NB4 (cell line): Measurements from ENCODE around the gene ISG20.

Source experiments
- CTCF ChIP-seq: IDR thresholded peaks from one replicate; pipeline ENCODE4 v1.5.1; 2012; ENCODE audit warnings: low read depth, low read length
- MAX ChIP-seq: IDR thresholded peaks from 2 replicates; pipeline ENCODE4 v1.6.1; 2011; ENCODE audit warnings: low read depth, low read length
- MYC ChIP-seq: IDR thresholded peaks from 2 replicates; pipeline ENCODE4 v1.6.1; 2011; ENCODE audit warnings: low read depth, low read length
- POLR2A ChIP-seq: IDR thresholded peaks from 2 replicates; pipeline ENCODE4 v1.6.1; 2011; ENCODE audit warnings: mild to moderate bottlenecking; ENCODE audit not compliant: insufficient read length; ENCODE audit errors: extremely low read depth

DNA sequence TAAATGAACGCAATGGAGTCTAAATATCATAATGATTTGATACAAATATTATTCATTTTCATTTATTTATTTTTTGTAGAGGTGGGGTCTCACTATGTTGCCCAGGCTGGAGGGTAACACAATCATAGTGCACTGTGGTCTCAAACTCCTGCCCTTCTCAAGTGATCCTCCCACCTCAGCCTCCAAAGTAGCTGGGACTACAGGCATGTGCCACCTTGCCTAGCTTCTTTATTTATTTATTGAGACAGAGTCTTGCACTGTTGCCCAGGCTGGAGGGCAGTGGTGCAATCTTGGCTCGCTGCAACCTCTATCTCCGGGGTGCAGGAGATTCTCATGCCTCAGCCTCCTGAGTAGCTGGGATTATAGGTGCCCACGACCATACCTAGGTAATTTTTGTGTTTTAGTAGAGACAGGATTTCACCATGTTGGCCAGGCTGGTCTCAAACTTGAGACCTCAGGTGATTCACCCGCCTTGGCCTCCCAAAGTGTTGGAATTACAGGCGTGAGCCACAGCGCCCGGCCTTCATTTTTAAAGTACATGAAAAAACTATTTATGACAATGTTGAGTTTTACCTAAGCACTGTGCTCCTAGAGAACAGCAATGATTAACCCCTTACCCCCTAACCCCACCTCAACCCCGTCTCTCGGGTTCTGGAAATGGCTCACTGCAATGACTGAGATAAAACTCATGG, 21.6 kb upstream of the ISG20 start:
- TF ChIP-seq CTCF (no peak), MYC (no peak), POLR2A (no peak), MAX (no peak)
